Measurements from ENCODE around the gene SNX14.

GRCh38 chr6:85516168-85516567, 77.5 kb downstream of the SNX14 start:
- TF ChIP-seq, protein P1, sequence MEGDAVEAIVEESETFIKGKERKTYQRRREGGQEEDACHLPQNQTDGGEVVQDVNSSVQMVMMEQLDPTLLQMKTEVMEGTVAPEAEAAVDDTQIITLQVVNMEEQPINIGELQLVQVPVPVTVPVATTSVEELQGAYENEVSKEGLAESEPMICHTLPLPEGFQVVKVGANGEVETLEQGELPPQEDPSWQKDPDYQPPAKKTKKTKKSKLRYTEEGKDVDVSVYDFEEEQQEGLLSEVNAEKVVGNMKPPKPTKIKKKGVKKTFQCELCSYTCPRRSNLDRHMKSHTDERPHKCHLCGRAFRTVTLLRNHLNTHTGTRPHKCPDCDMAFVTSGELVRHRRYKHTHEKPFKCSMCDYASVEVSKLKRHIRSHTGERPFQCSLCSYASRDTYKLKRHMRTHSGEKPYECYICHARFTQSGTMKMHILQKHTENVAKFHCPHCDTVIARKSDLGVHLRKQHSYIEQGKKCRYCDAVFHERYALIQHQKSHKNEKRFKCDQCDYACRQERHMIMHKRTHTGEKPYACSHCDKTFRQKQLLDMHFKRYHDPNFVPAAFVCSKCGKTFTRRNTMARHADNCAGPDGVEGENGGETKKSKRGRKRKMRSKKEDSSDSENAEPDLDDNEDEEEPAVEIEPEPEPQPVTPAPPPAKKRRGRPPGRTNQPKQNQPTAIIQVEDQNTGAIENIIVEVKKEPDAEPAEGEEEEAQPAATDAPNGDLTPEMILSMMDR (tag by site-specific recombination; IDR thresholded peaks at IDR 0.05), result no peak
- TF ChIP-seq ZNF202 (tag by site-specific recombination; IDR thresholded peaks at IDR 0.05; ENCODE audit: borderline replicate concordance), result no peak
- no peak for TF ChIP-seq ZSCAN23 (tag by site-specific recombination; IDR thresholded peaks at IDR 0.05)
- no peak for TF ChIP-seq AEBP2 (tag by site-specific recombination; IDR thresholded peaks at IDR 0.05; ENCODE audit: borderline replicate concordance)
- TF ChIP-seq, protein P2, sequence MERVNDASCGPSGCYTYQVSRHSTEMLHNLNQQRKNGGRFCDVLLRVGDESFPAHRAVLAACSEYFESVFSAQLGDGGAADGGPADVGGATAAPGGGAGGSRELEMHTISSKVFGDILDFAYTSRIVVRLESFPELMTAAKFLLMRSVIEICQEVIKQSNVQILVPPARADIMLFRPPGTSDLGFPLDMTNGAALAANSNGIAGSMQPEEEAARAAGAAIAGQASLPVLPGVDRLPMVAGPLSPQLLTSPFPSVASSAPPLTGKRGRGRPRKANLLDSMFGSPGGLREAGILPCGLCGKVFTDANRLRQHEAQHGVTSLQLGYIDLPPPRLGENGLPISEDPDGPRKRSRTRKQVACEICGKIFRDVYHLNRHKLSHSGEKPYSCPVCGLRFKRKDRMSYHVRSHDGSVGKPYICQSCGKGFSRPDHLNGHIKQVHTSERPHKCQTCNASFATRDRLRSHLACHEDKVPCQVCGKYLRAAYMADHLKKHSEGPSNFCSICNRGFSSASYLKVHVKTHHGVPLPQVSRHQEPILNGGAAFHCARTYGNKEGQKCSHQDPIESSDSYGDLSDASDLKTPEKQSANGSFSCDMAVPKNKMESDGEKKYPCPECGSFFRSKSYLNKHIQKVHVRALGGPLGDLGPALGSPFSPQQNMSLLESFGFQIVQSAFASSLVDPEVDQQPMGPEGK (tag by site-specific recombination; IDR thresholded peaks at IDR 0.05), result no peak
- no peak for TF ChIP-seq ZNF843 (tag by site-specific recombination; IDR thresholded peaks at IDR 0.05)
- TF ChIP-seq ZNF747 (tag by site-specific recombination; IDR thresholded peaks at IDR 0.05), result no peak
- no peak for TF ChIP-seq ZNF707 (tag by site-specific recombination; IDR thresholded peaks at IDR 0.05)
- no peak for TF ChIP-seq ZNF239 (tag by site-specific recombination; IDR thresholded peaks at IDR 0.05)
